DND-41 (cell line): ENCODE results near the gene PTPRG.

Experiments used
- ATAC-seq: fragments of 200-7000 bp; cut with Tn5 transposase; 3 replicates; pipeline ENCODE4 v1.9.1; 2021; ENCODE audit warnings: low read depth; ENCODE audit not compliant: insufficient read depth
- DNase-seq: peaks from one replicate; pipeline ENCODE4 v3.0.0-alpha.2; 2020
- H2AFZ ChIP-seq: 2 replicates; pipeline ENCODE4 v1.6.0; 2012; ENCODE audit warnings: low read depth, low read length
- H3K27ac ChIP-seq: 2 replicates; pipeline ENCODE4 v1.5.1; 2012; ENCODE audit warnings: low read length, inconsistent platforms
- H3K27me3 ChIP-seq: fragments of 200-600 bp; sonication (generic); 2 replicates; pipeline ENCODE4 v1.6.0; 2012; ENCODE audit warnings: low read length, mild to moderate bottlenecking, inconsistent platforms; ENCODE audit not compliant: insufficient read depth, poor library complexity
- H3K36me3 ChIP-seq: 2 replicates; pipeline ENCODE4 v1.5.1; 2012; ENCODE audit warnings: low read length, inconsistent platforms; ENCODE audit not compliant: insufficient read depth
- H3K4me1 ChIP-seq: 2 replicates; pipeline ENCODE4 v1.5.1; 2012; ENCODE audit warnings: mild to moderate bottlenecking, low read length; ENCODE audit not compliant: insufficient read depth
- H3K4me2 ChIP-seq: 2 replicates; pipeline ENCODE4 v1.6.0; 2012; ENCODE audit warnings: mild to moderate bottlenecking, moderate library complexity, low read length, inconsistent platforms; ENCODE audit not compliant: insufficient read depth
- H3K4me3 ChIP-seq, 2 experiments: fragments of 200-600 bp in 1 of 2; shearing (Covaris generic) in 1 of 2; 2 replicates each; pipeline ENCODE4 v1.5.1; 2012 to 2016; ENCODE audit warnings: inconsistent platforms in 2 of 2, low read length in 2 of 2, mild to moderate bottlenecking in 2 of 2, low read depth in 1 of 2, moderate library complexity in 1 of 2
- H3K79me2 ChIP-seq: 2 replicates; pipeline ENCODE4 v1.6.0; 2012; ENCODE audit warnings: low read length, inconsistent platforms; ENCODE audit not compliant: insufficient read depth
- H3K9ac ChIP-seq: 2 replicates; pipeline ENCODE4 v1.6.0; 2012; ENCODE audit warnings: low read depth, mild to moderate bottlenecking, inconsistent platforms, low read length, moderate library complexity
- H3K9me3 ChIP-seq: 2 replicates; pipeline ENCODE4 v1.5.1; 2012; ENCODE audit warnings: low read length, moderate library complexity, mild to moderate bottlenecking, inconsistent platforms; ENCODE audit not compliant: insufficient read depth, severe bottlenecking
- H4K20me1 ChIP-seq: 2 replicates; pipeline ENCODE4 v1.6.0; 2012; ENCODE audit warnings: low read length; ENCODE audit not compliant: insufficient read depth
- CTCF ChIP-seq: IDR thresholded peaks from 2 replicates; pipeline ENCODE4 v1.5.1; 2012; ENCODE audit warnings: borderline replicate concordance, low read length, moderate library complexity, mild to moderate bottlenecking; ENCODE audit not compliant: poor library complexity, severe bottlenecking; ENCODE audit errors: extremely low read depth
- EZH2 ChIP-seq: IDR thresholded peaks from 3 replicates; pipeline ENCODE4 v1.6.1; 2012; ENCODE audit warnings: borderline replicate concordance, low read depth, mild to moderate bottlenecking, moderate library complexity, low read length, inconsistent platforms; ENCODE audit not compliant: severe bottlenecking

PTPRG gene

GRCh38 chr3:61742006-61742405 lies 180.6 kb downstream of the PTPRG start:
- H3K9ac ChIP-seq: no peak overlapping the region
- no peak overlapping the region for H3K4me3 ChIP-seq
- H3K4me2 ChIP-seq: no peak overlapping the region
- H3K27ac ChIP-seq: no peak overlapping the region
- H4K20me1 ChIP-seq: no peaks in the 10 kb centered on the region
- H3K79me2 ChIP-seq: no peaks in the 10 kb centered on the region
- DNase-seq (no peak), ATAC-seq (no peak)
- no peaks in the 10 kb centered on the region for H3K36me3 ChIP-seq
- no peak overlapping the region for H2AFZ ChIP-seq
- no peaks in the 10 kb centered on the region for H3K4me1 ChIP-seq
- no peaks in the 10 kb centered on the region for H3K27me3 ChIP-seq
- no peaks in the 10 kb centered on the region for H3K9me3 ChIP-seq
- TF ChIP-seq EZH2: no peak
- TF ChIP-seq CTCF: no peak

GRCh38 chr3:61743067-61743466 lies 181.7 kb downstream of the PTPRG start:
- no peaks in the 10 kb centered on the region for H3K9me3 ChIP-seq
- no peak overlapping the region for H3K4me3 ChIP-seq
- no peak overlapping the region for H3K9ac ChIP-seq
- no peak overlapping the region for H2AFZ ChIP-seq
- no peaks in the 10 kb centered on the region for H3K79me2 ChIP-seq
- no peak for ATAC-seq
- H3K36me3 ChIP-seq: no peaks in the 10 kb centered on the region
- H4K20me1 ChIP-seq: no peaks in the 10 kb centered on the region
- TF ChIP-seq CTCF (no peak), EZH2 (no peak)
- no peaks in the 10 kb centered on the region for H3K4me1 ChIP-seq
- H3K27ac ChIP-seq: no peak overlapping the region
- H3K27me3 ChIP-seq: no peaks in the 10 kb centered on the region
- no peak for DNase-seq
- H3K4me2 ChIP-seq: no peak overlapping the region

DNA sequence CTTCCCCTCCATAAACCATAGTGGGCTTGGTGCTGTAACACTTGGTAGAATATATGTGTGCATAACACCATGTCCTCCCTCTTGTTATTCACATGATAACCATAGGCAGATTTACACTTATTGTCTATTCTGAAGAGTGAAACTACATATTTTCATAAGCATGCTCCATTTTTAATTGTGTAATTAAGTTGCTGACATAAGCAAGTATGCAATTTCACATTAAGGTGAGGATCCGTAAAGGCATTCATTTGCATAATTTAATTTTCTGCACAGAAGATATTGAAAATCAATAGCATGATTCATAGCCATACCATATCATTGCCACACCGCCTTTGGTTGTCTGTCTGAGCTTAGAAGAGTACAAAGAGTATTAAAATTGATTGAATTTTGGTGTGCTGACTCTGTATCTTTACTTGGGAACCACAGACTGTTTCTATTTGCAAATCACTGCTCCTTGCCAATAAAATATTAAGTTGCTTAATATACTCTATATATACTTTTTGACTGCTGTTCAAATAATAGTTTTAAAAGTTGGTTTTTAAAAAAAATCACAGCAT lies 182.4 kb downstream of the PTPRG start:
- Histone ChIP-seq H3K9ac (no peak overlapping the region), H3K9me3 (no peaks in the 10 kb centered on the region), H4K20me1 (no peaks in the 10 kb centered on the region), H2AFZ (no peak overlapping the region), H3K27me3 (no peaks in the 10 kb centered on the region), H3K79me2 (no peaks in the 10 kb centered on the region), H3K4me1 (no peaks in the 10 kb centered on the region), H3K4me3 (no peak overlapping the region), H3K27ac (no peak overlapping the region), H3K4me2 (no peak overlapping the region), H3K36me3 (no peaks in the 10 kb centered on the region)
- TF ChIP-seq EZH2 (no peak), CTCF (no peak)
- DNase-seq (no peak), ATAC-seq (no peak)

GRCh38 chr3:61748288-61748687 lies 186.9 kb downstream of the PTPRG start:
- TF ChIP-seq EZH2 (no peak), CTCF (no peak)
- Histone ChIP-seq H3K36me3 (no peaks in the 10 kb centered on the region), H3K9ac (no peak overlapping the region), H3K4me3 (no peak overlapping the region), H3K4me2 (no peak overlapping the region), H3K27me3 (no peaks in the 10 kb centered on the region), H3K27ac (no peak overlapping the region), H3K4me1 (no peaks in the 10 kb centered on the region), H3K79me2 (no peaks in the 10 kb centered on the region), H3K9me3 (no peaks in the 10 kb centered on the region), H4K20me1 (no peaks in the 10 kb centered on the region), H2AFZ (no peak overlapping the region)
- no peak for DNase-seq
- ATAC-seq: no peak
